ENCODE measurements around the gene CFB. TPM values are rescaled to one million over a fixed set of nuclear protein-coding genes. Genes with fewer than 3 reads are reported as not detected.
"Not testable (repeated sequence)": the region's sequence is repeated elsewhere in the genome, so short reads cannot be mapped to it uniquely, and the experiment has no call there.

The CFB gene
- total and polyA plus RNA-seq, 4 donors, result 2,016 to 3,272 (median 3,140) TPM

- not testable (repeated sequence) for H3K9ac ChIP-seq (ENCODE audit: low read depth in 1 of 2, low read length in 2 of 2); DNase-seq (ENCODE audit: low spot score); H3K27me3 ChIP-seq (ENCODE audit: control insufficient read depth in 4 of 4, insufficient read depth in 4 of 4, low read length in 3 of 4); H3K4me3 ChIP-seq (ENCODE audit: low read depth in 1 of 3, low read length in 3 of 3); H3K9me3 ChIP-seq (ENCODE audit: control insufficient read depth in 4 of 4, low read length in 3 of 4); H3K36me3 ChIP-seq (ENCODE audit: control insufficient read depth in 4 of 4, insufficient read depth in 3 of 4, low read depth in 1 of 4, low read length in 3 of 4); H3K27ac ChIP-seq (ENCODE audit: low read depth in 1 of 2, low read length in 2 of 2)
- peaks cover 7 to 25% (median 20%) of the 10 kb centered on the region in 4 donors for H3K4me1 ChIP-seq (ENCODE audit: control insufficient read depth in 4 of 4, insufficient read depth in 4 of 4, low read length in 3 of 4)
- no CpG with 5 or more reads among the region's 5 CpGs for WGBS
Observed at GRCh38 chr6:31980998-31981397, 35.1 kb downstream of the CFB start.

DNA sequence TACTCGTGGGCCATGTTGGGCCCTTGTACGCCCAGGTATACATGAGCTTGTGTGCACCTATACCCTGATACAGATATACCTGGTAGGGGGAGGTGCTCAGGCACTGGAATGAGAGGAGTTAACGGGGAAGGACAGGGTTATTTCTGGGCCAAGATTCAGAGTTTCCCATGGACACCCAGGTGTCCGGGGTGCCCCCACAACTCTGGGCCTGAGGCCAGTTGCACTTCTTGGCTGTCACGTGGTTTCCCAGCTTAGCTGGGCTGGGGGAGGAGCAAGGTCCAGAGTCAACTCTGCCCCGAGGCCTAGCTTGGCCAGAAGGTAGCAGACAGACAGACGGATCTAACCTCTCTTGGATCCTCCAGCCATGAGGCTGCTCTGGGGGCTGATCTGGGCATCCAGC, 35.8 kb downstream of the CFB start, which contains the start of gene C4A:
TSS of gene C4A (plus strand) at position 314 of the 400 bp plus-strand sequence. CDS start at position 365, 51 bp downstream.
- H3K9me3 ChIP-seq (ENCODE audit: control insufficient read depth in 4 of 4, low read length in 3 of 4); H3K9ac ChIP-seq (ENCODE audit: low read depth in 1 of 2, low read length in 2 of 2); H3K27me3 ChIP-seq (ENCODE audit: control insufficient read depth in 4 of 4, insufficient read depth in 4 of 4, low read length in 3 of 4); H3K27ac ChIP-seq (ENCODE audit: low read depth in 1 of 2, low read length in 2 of 2); H3K36me3 ChIP-seq (ENCODE audit: control insufficient read depth in 4 of 4, insufficient read depth in 3 of 4, low read depth in 1 of 4, low read length in 3 of 4); DNase-seq (ENCODE audit: low spot score); H3K4me3 ChIP-seq (ENCODE audit: low read depth in 1 of 3, low read length in 3 of 3): not testable (repeated sequence)
- WGBS, result no CpG with 5 or more reads among the region's 7 CpGs
- H3K4me1 ChIP-seq (ENCODE audit: control insufficient read depth in 4 of 4, insufficient read depth in 4 of 4, low read length in 3 of 4), result peaks cover 7 to 25% (median 20%) of the 10 kb centered on the region in 4 donors

GRCh38 chr6:31989363-31989762, 43.5 kb downstream of the CFB start:
- H3K9ac ChIP-seq (ENCODE audit: low read depth in 1 of 2, low read length in 2 of 2); H3K36me3 ChIP-seq (ENCODE audit: control insufficient read depth in 4 of 4, insufficient read depth in 3 of 4, low read depth in 1 of 4, low read length in 3 of 4); H3K9me3 ChIP-seq (ENCODE audit: control insufficient read depth in 4 of 4, low read length in 3 of 4); H3K4me1 ChIP-seq (ENCODE audit: control insufficient read depth in 4 of 4, insufficient read depth in 4 of 4, low read length in 3 of 4); DNase-seq (ENCODE audit: low spot score); H3K4me3 ChIP-seq (ENCODE audit: low read depth in 1 of 3, low read length in 3 of 3); H3K27me3 ChIP-seq (ENCODE audit: control insufficient read depth in 4 of 4, insufficient read depth in 4 of 4, low read length in 3 of 4); H3K27ac ChIP-seq (ENCODE audit: low read depth in 1 of 2, low read length in 2 of 2): not testable (repeated sequence)
- no CpG with 5 or more reads among the region's 10 CpGs for WGBS

DNA sequence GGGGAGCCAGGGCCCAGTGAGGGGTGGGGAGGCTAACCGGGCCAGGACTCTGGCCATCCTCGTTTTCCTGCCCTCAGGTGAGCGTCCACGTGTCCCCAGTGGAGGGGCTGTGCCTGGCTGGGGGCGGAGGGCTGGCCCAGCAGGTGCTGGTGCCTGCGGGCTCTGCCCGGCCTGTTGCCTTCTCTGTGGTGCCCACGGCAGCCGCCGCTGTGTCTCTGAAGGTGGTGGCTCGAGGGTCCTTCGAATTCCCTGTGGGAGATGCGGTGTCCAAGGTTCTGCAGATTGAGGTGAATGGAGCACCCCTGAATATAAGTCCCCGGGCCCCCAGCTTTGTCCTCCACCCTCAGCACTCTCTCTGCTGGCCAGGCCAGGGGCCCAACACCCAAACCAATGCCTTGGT, 48.5 kb downstream of the CFB start:
- DNase-seq (ENCODE audit: low spot score); H3K4me1 ChIP-seq (ENCODE audit: control insufficient read depth in 4 of 4, insufficient read depth in 4 of 4, low read length in 3 of 4): not testable (repeated sequence)

GRCh38 chr6:31996385-31996784, 50.5 kb downstream of the CFB start:
- H3K27ac ChIP-seq (ENCODE audit: low read depth in 1 of 2, low read length in 2 of 2); H3K4me3 ChIP-seq (ENCODE audit: low read depth in 1 of 3, low read length in 3 of 3); H3K9ac ChIP-seq (ENCODE audit: low read depth in 1 of 2, low read length in 2 of 2); H3K27me3 ChIP-seq (ENCODE audit: control insufficient read depth in 4 of 4, insufficient read depth in 4 of 4, low read length in 3 of 4); DNase-seq (ENCODE audit: low spot score); H3K9me3 ChIP-seq (ENCODE audit: control insufficient read depth in 4 of 4, low read length in 3 of 4); H3K36me3 ChIP-seq (ENCODE audit: control insufficient read depth in 4 of 4, insufficient read depth in 3 of 4, low read depth in 1 of 4, low read length in 3 of 4); H3K4me1 ChIP-seq (ENCODE audit: control insufficient read depth in 4 of 4, insufficient read depth in 4 of 4, low read length in 3 of 4): not testable (repeated sequence)
- 71% methylated on average over 6 of the region's 6 CpGs for WGBS

More for the DNA sequence above, 48.5 kb downstream of the CFB start:
- not testable (repeated sequence) for H3K27me3 ChIP-seq (ENCODE audit: control insufficient read depth in 4 of 4, insufficient read depth in 4 of 4, low read length in 3 of 4); H3K9ac ChIP-seq (ENCODE audit: low read depth in 1 of 2, low read length in 2 of 2); H3K4me3 ChIP-seq (ENCODE audit: low read depth in 1 of 3, low read length in 3 of 3); H3K9me3 ChIP-seq (ENCODE audit: control insufficient read depth in 4 of 4, low read length in 3 of 4); H3K27ac ChIP-seq (ENCODE audit: low read depth in 1 of 2, low read length in 2 of 2); H3K36me3 ChIP-seq (ENCODE audit: control insufficient read depth in 4 of 4, insufficient read depth in 3 of 4, low read depth in 1 of 4, low read length in 3 of 4)
- 99% methylated on average over 9 of the region's 14 CpGs for WGBS

Small RNA genes within 50 kb of the gene (small RNA-seq; reads per million reads assigned to genes)
- not detected for gene AL645922.1

Other genes starting within 250 kb of the CFB start
Only the 30 nearest of the 37 such genes appear.
- not detected for gene LY6G6C, start 224.3 kb upstream of the CFB start, total RNA-seq
- gene LY6G6C, start 224.3 kb upstream of the CFB start, polyA plus RNA-seq, result not detected
- gene MPIG6B, start 222.7 kb upstream of the CFB start, total RNA-seq, result 10 to 100 TPM in 1 of 2 donors, under 1 TPM in 1; 0.08 to 10.7 TPM
- under 1 TPM; 0.15 to 0.33 TPM for gene MPIG6B, start 222.7 kb upstream of the CFB start, polyA plus RNA-seq
- 10 to 100 TPM; 23.8 to 31.4 TPM for gene DDAH2, start 216.8 kb upstream of the CFB start, total RNA-seq
- 10 to 100 TPM; 19.8 to 22.6 TPM for gene DDAH2, start 216.8 kb upstream of the CFB start, polyA plus RNA-seq
- gene CLIC1, start 209.6 kb upstream of the CFB start, total RNA-seq, result 100 to 1,000 TPM in 1 of 2 donors, 10 to 100 TPM in 1; 56.5 to 124 TPM
- gene CLIC1, start 209.6 kb upstream of the CFB start, polyA plus RNA-seq, result 10 to 100 TPM; 63.7 to 65.2 TPM
- 1 to 10 TPM; 5.9 to 6.4 TPM for gene MSH5, start 206.1 kb upstream of the CFB start, total RNA-seq
- 1 to 10 TPM; 1.2 to 2.2 TPM for gene MSH5, start 206.1 kb upstream of the CFB start, polyA plus RNA-seq
- gene SAPCD1, start 183.4 kb upstream of the CFB start, total RNA-seq, result 1 to 10 TPM in 1 of 2 donors, under 1 TPM in 1; 0.59 to 2.6 TPM
- under 1 TPM in 1 of 2 donors, not detected in 1; 0.68 TPM for gene SAPCD1, start 183.4 kb upstream of the CFB start, polyA plus RNA-seq
- 1 to 10 TPM in 1 of 2 donors, under 1 TPM in 1; 0.17 to 2.0 TPM for gene VWA7, start 168.8 kb upstream of the CFB start, total RNA-seq
- 1 to 10 TPM in 1 of 2 donors, under 1 TPM in 1; 0.81 to 1.0 TPM for gene VWA7, start 168.8 kb upstream of the CFB start, polyA plus RNA-seq
- 10 to 100 TPM; 32.4 to 44.7 TPM for gene VARS1, start 150.3 kb upstream of the CFB start, total RNA-seq
- 10 to 100 TPM; 17.9 to 32.5 TPM for gene VARS1, start 150.3 kb upstream of the CFB start, polyA plus RNA-seq
- 10 to 100 TPM in 1 of 2 donors, 1 to 10 TPM in 1; 7.3 to 18.7 TPM for gene LSM2, start 139.1 kb upstream of the CFB start, total RNA-seq
- gene LSM2, start 139.1 kb upstream of the CFB start, polyA plus RNA-seq, result 10 to 100 TPM; 14.5 to 16.4 TPM
- gene HSPA1L, start 130.8 kb upstream of the CFB start, total RNA-seq, result under 1 TPM; 0.67 to 0.79 TPM
- gene HSPA1L, start 130.8 kb upstream of the CFB start, polyA plus RNA-seq, result under 1 TPM; 0.27 to 0.28 TPM
- gene HSPA1A, start 130.6 kb upstream of the CFB start, total RNA-seq, result 100 to 1,000 TPM in 1 of 2 donors, 10 to 100 TPM in 1; 98.5 to 120 TPM
- 10 to 100 TPM; 28.8 to 56.6 TPM for gene HSPA1A, start 130.6 kb upstream of the CFB start, polyA plus RNA-seq
- 100 to 1,000 TPM in 1 of 2 donors, 10 to 100 TPM in 1; 57.2 to 165 TPM for gene HSPA1B, start 118.4 kb upstream of the CFB start, total RNA-seq
- 10 to 100 TPM in 1 of 2 donors, 1 to 10 TPM in 1; 9.5 to 30.6 TPM for gene HSPA1B, start 118.4 kb upstream of the CFB start, polyA plus RNA-seq
- 10 to 100 TPM; 34.4 to 42.4 TPM for gene NEU1, start 83.3 kb upstream of the CFB start, total RNA-seq
- 10 to 100 TPM; 27.6 to 35.1 TPM for gene NEU1, start 83.3 kb upstream of the CFB start, polyA plus RNA-seq
- gene SLC44A4, start 67.1 kb upstream of the CFB start, total RNA-seq, result 1 to 10 TPM in 1 of 2 donors, under 1 TPM in 1; 0.17 to 2.4 TPM
- under 1 TPM in 1 of 2 donors, not detected in 1; 0.13 TPM for gene SLC44A4, start 67.1 kb upstream of the CFB start, polyA plus RNA-seq
- gene EHMT2, start 48.4 kb upstream of the CFB start, total RNA-seq, result 10 to 100 TPM; 10.7 to 21.4 TPM
- gene EHMT2, start 48.4 kb upstream of the CFB start, polyA plus RNA-seq, result 10 to 100 TPM in 1 of 2 donors, 1 to 10 TPM in 1; 7.9 to 10.5 TPM
- 1 to 10 TPM in 1 of 2 donors, under 1 TPM in 1; 0.25 to 2.3 TPM for gene ZBTB12, start 44.0 kb upstream of the CFB start, total RNA-seq
- under 1 TPM in 1 of 2 donors, not detected in 1; 0.83 TPM for gene ZBTB12, start 44.0 kb upstream of the CFB start, polyA plus RNA-seq
- gene C2, start 18.4 kb upstream of the CFB start, total RNA-seq, result 100 to 1,000 TPM; 212 to 354 TPM
- gene C2, start 18.4 kb upstream of the CFB start, polyA plus RNA-seq, result 100 to 1,000 TPM; 441 to 522 TPM
- gene NELFE, start 12.9 kb downstream of the CFB start, total RNA-seq, result 10 to 100 TPM; 11.1 to 21.8 TPM
- 10 to 100 TPM; 11.9 to 14.2 TPM for gene NELFE, start 12.9 kb downstream of the CFB start, polyA plus RNA-seq
- gene SKIC2, start 13.1 kb downstream of the CFB start, total RNA-seq, result 10 to 100 TPM; 34.7 to 57.6 TPM
- gene SKIC2, start 13.1 kb downstream of the CFB start, polyA plus RNA-seq, result 10 to 100 TPM; 26.7 to 34.3 TPM
- 10 to 100 TPM in 1 of 2 donors, 1 to 10 TPM in 1; 4.5 to 11.0 TPM for gene DXO, start 26.0 kb downstream of the CFB start, total RNA-seq
- 1 to 10 TPM; 8.9 to 9.7 TPM for gene DXO, start 26.0 kb downstream of the CFB start, polyA plus RNA-seq
- gene C4A, start 36.0 kb downstream of the CFB start, total RNA-seq, result 1,000 to 10,000 TPM in 1 of 2 donors, 100 to 1,000 TPM in 1; 410 to 1,584 TPM
- 1,000 to 10,000 TPM; 1,485 to 2,903 TPM for gene C4A, start 36.0 kb downstream of the CFB start, polyA plus RNA-seq
- gene C4B, start 68.7 kb downstream of the CFB start, total RNA-seq, result 1,000 to 10,000 TPM in 1 of 2 donors, 100 to 1,000 TPM in 1; 666 to 1,114 TPM
- gene C4B, start 68.7 kb downstream of the CFB start, polyA plus RNA-seq, result 1,000 to 10,000 TPM; 1,699 to 3,560 TPM
- 10 to 100 TPM in 1 of 2 donors, 1 to 10 TPM in 1; 1.7 to 29.6 TPM for gene CYP21A2, start 92.3 kb downstream of the CFB start, total RNA-seq
- 10 to 100 TPM in 1 of 2 donors, 1 to 10 TPM in 1; 6.9 to 29.7 TPM for gene CYP21A2, start 92.3 kb downstream of the CFB start, polyA plus RNA-seq
- 10 to 100 TPM in 1 of 2 donors, 1 to 10 TPM in 1; 6.8 to 17.1 TPM for gene TNXB, start 163.2 kb downstream of the CFB start, total RNA-seq
- 1 to 10 TPM; 3.0 to 4.4 TPM for gene TNXB, start 163.2 kb downstream of the CFB start, polyA plus RNA-seq
- 10 to 100 TPM; 13.6 to 13.9 TPM for gene ATF6B, start 182.2 kb downstream of the CFB start, total RNA-seq
- gene ATF6B, start 182.2 kb downstream of the CFB start, polyA plus RNA-seq, result 10 to 100 TPM; 17.1 to 24.8 TPM
- gene FKBPL, start 184.2 kb downstream of the CFB start, total RNA-seq, result 1 to 10 TPM; 2.3 to 5.7 TPM
- 1 to 10 TPM; 2.8 to 3.3 TPM for gene FKBPL, start 184.2 kb downstream of the CFB start, polyA plus RNA-seq
- under 1 TPM in 1 of 2 donors, not detected in 1; 0.08 TPM for gene PRRT1, start 205.8 kb downstream of the CFB start, total RNA-seq
- gene PRRT1, start 205.8 kb downstream of the CFB start, polyA plus RNA-seq, result under 1 TPM; 0.19 to 0.24 TPM
- 10 to 100 TPM; 22.3 to 47.4 TPM for gene PPT2, start 208.0 kb downstream of the CFB start, total RNA-seq
- gene PPT2, start 208.0 kb downstream of the CFB start, polyA plus RNA-seq, result 1 to 10 TPM; 7.6 to 7.8 TPM
- 1 to 10 TPM; 1.8 to 8.2 TPM for gene EGFL8, start 218.5 kb downstream of the CFB start, total RNA-seq
- gene EGFL8, start 218.5 kb downstream of the CFB start, polyA plus RNA-seq, result 1 to 10 TPM; 1.9 TPM
- 10 to 100 TPM; 10.4 to 14.7 TPM for gene AGPAT1, start 230.0 kb downstream of the CFB start, total RNA-seq
- gene AGPAT1, start 230.0 kb downstream of the CFB start, polyA plus RNA-seq, result 10 to 100 TPM; 20.3 to 45.1 TPM